SK-N-SH (cell line): ENCODE data around the gene MAP4K5. TPM values are rescaled to one million over a fixed set of nuclear protein-coding genes. Genes with fewer than 3 reads are reported as not detected.

ENCODE experiments used
- CTCF ChIA-PET: fragments of 300-600, 350-600 bp; formaldehyde crosslinking; extraction: SDS; loops from one replicate; lab custom pipeline; 2021; lab: Yijun Ruan, JAX
- POLR2A ChIA-PET: fragments of 350-600 bp; sonication (Branson Sonifier 250); formaldehyde crosslinking; extraction: SDS; loops from one replicate; lab custom pipeline; 2020; ENCODE audit warnings: antibody characterized with exemption, inconsistent platforms; lab: Yijun Ruan, JAX
- DNase-seq: peaks from one replicate; pipeline ENCODE4 v3.0.0; 2012
- H2AFZ ChIP-seq: fragments of 200-600 bp; sonication (generic); 2 replicates; pipeline ENCODE4 v1.8.1; 2016; ENCODE audit warnings: antibody characterized with exemption, mild to moderate bottlenecking, low read depth
- H3F3A ChIP-seq: fragments of 200-600 bp; sonication (generic); replicated peaks from 2 replicates; pipeline ENCODE3; 2016; ENCODE audit warnings: antibody characterized with exemption, mild to moderate bottlenecking; ENCODE audit not compliant: insufficient read depth
- H3K27ac ChIP-seq, 2 experiments: fragments of 200-500 bp in 1 of 2; fragments of 200-600 bp in 1 of 2; sonication (Bioruptor generic) in 1 of 2; sonication (generic), shearing (Covaris generic) in 1 of 2; 2 replicates each; pipeline versions ENCODE4 v1.5.1 to v1.6.1; 2014 to 2016; ENCODE audit warnings: low read depth in 2 of 2, inconsistent platforms in 1 of 2, low read length in 1 of 2, mild to moderate bottlenecking in 1 of 2, mixed read lengths in 1 of 2
- H3K27me3 ChIP-seq: fragments of 200-600 bp; sonication (generic), shearing (Covaris generic); 2 replicates; pipeline ENCODE4 v1.6.1; 2016; ENCODE audit warnings: mixed run types; ENCODE audit not compliant: insufficient read depth
- H3K36me3 ChIP-seq, 2 experiments: fragments of 200-500 bp in 1 of 2; fragments of 200-600 bp in 1 of 2; sonication (Bioruptor generic) in 1 of 2; sonication (generic) in 1 of 2; replicated peaks in 1 of 2; 2 replicates each; pipeline versions ENCODE3 to v1.5.1; 2014 to 2016; ENCODE audit warnings: low read length in 1 of 2, mild to moderate bottlenecking in 1 of 2; ENCODE audit not compliant: insufficient read depth in 2 of 2, control insufficient read depth in 1 of 2
- H3K4me1 ChIP-seq, 2 experiments: fragments of 200-500 bp in 1 of 2; fragments of 200-600 bp in 1 of 2; sonication (Bioruptor generic) in 1 of 2; sonication (generic), shearing (Covaris generic) in 1 of 2; 2 replicates each; pipeline versions ENCODE4 v1.5.1 to v1.6.1; 2014 to 2016; ENCODE audit warnings: low read depth in 1 of 2, low read length in 1 of 2, mixed run types in 1 of 2; ENCODE audit not compliant: insufficient read depth in 2 of 2, control insufficient read depth in 1 of 2
- H3K4me2 ChIP-seq: fragments of 200-600 bp; sonication (generic), shearing (Covaris generic); 2 replicates; pipeline ENCODE4 v1.6.1; 2017; ENCODE audit warnings: mixed run types
- H3K4me3 ChIP-seq, 2 experiments: fragments of 200-500 bp in 1 of 2; fragments of 200-600 bp in 1 of 2; sonication (Bioruptor generic) in 1 of 2; sonication (generic), shearing (Covaris generic) in 1 of 2; 2 replicates each; pipeline versions ENCODE4 v1.5.1 to v1.8.1; 2014 to 2016; ENCODE audit warnings: low read depth in 2 of 2, inconsistent platforms in 1 of 2, low read length in 1 of 2, mild to moderate bottlenecking in 1 of 2, mixed read lengths in 1 of 2, moderate library complexity in 1 of 2
- H3K79me2 ChIP-seq: fragments of 200-600 bp; sonication (generic); 2 replicates; pipeline ENCODE4 v1.8.1; 2017; ENCODE audit warnings: mild to moderate bottlenecking; ENCODE audit not compliant: insufficient read depth
- H3K9ac ChIP-seq: fragments of 200-600 bp; sonication (generic); 2 replicates; pipeline ENCODE4 v1.6.1; 2017; ENCODE audit warnings: mixed run types
- H3K9me2 ChIP-seq: fragments of 200-600 bp; sonication (generic); 2 replicates; pipeline ENCODE4 v1.6.1; 2017; ENCODE audit warnings: mixed run types
- H3K9me3 ChIP-seq: fragments of 200-600 bp; sonication (generic); 2 replicates; pipeline ENCODE4 v1.6.1; 2017; ENCODE audit warnings: mixed run types, mild to moderate bottlenecking, moderate library complexity
- H4K20me1 ChIP-seq: fragments of 200-600 bp; sonication (generic); 2 replicates; pipeline ENCODE4 v1.6.1; 2017; ENCODE audit warnings: mild to moderate bottlenecking, mixed run types; ENCODE audit not compliant: insufficient read depth
- CTCF ChIP-seq: fragments of 200-600 bp; sonication (generic); IDR thresholded peaks from 2 replicates; pipeline ENCODE4 v1.6.1; 2017; ENCODE audit warnings: antibody characterized with exemption, mild to moderate bottlenecking, moderate library complexity
- FOXJ3 ChIP-seq: sonication (generic); formaldehyde crosslinking; IDR thresholded peaks from 2 replicates; pipeline ENCODE4 v1.5.1; 2020; ENCODE audit warnings: mild to moderate bottlenecking, missing genetic modification reagents
- FOXM1 ChIP-seq: IDR thresholded peaks from 2 replicates; pipeline ENCODE4 v1.4.0; 2012; ENCODE audit warnings: low read depth, mild to moderate bottlenecking
- GABPA ChIP-seq: IDR thresholded peaks from 2 replicates; pipeline ENCODE4 v1.4.0; 2012; ENCODE audit warnings: low read depth, mild to moderate bottlenecking
- GATA2 ChIP-seq: sonication (generic); formaldehyde crosslinking; IDR thresholded peaks from 2 replicates; pipeline ENCODE4 v1.5.0; 2020; ENCODE audit warnings: mild to moderate bottlenecking, missing genetic modification reagents
- IRF3 ChIP-seq: fragments of 150-350 bp; IDR thresholded peaks from 2 replicates; pipeline ENCODE4 v1.6.1; 2016; ENCODE audit warnings: mild to moderate bottlenecking, low read depth, low read length
- JUND ChIP-seq: IDR thresholded peaks from 2 replicates; pipeline ENCODE4 v1.4.0; 2012
- NFIC ChIP-seq: IDR thresholded peaks from 2 replicates; pipeline ENCODE4 v1.4.0; 2012; ENCODE audit warnings: borderline replicate concordance
- NRF1 ChIP-seq: IDR thresholded peaks from 2 replicates; pipeline ENCODE4 v1.6.1; 2012; ENCODE audit warnings: low read depth, mild to moderate bottlenecking, low read length
- POLR2AphosphoS5 ChIP-seq: IDR thresholded peaks from 2 replicates; pipeline ENCODE4 v1.6.1; 2012; ENCODE audit warnings: low read depth, low read length
- SIN3A ChIP-seq: IDR thresholded peaks from 2 replicates; pipeline ENCODE4 v1.6.1; 2012; ENCODE audit warnings: low read depth, mild to moderate bottlenecking, low read length, moderate library complexity, borderline replicate concordance
- SMC3 ChIP-seq: IDR thresholded peaks from 2 replicates; pipeline ENCODE4 v1.6.1; 2012; ENCODE audit warnings: low read depth, low read length, improper control_type of control experiment
- TAF1 ChIP-seq: IDR thresholded peaks from 2 replicates; pipeline ENCODE4 v1.6.1; 2012; ENCODE audit warnings: low read depth, mild to moderate bottlenecking, low read length, moderate library complexity, borderline replicate concordance
- TCF12 ChIP-seq: IDR thresholded peaks from 2 replicates; pipeline ENCODE4 v1.4.0; 2012
- TEAD4 ChIP-seq: IDR thresholded peaks from 2 replicates; pipeline ENCODE4 v1.4.0; 2012; ENCODE audit warnings: mild to moderate bottlenecking, borderline replicate concordance; ENCODE audit not compliant: insufficient read depth
- USF1 ChIP-seq: IDR thresholded peaks from 2 replicates; pipeline ENCODE4 v1.4.0; 2012; ENCODE audit warnings: low read depth, borderline replicate concordance
- USF2 ChIP-seq: fragments of 150-350 bp; IDR thresholded peaks from 2 replicates; pipeline ENCODE4 v1.6.1; 2017; ENCODE audit warnings: antibody characterized with exemption, low read length, low read depth, borderline replicate concordance
- ZBTB33 ChIP-seq: IDR thresholded peaks from 2 replicates; pipeline ENCODE4 v1.4.0; 2012; ENCODE audit warnings: low read depth, borderline replicate concordance
- WGBS: methylation state at CpG from one replicate; pipeline ENCODE4 v1.1.6; 2017; ENCODE audit warnings: low lambda C conversion rate; 5-methylcytosine and 5-hydroxymethylcytosine counted together
- polyA plus RNA-seq, 3 experiments: library from polyadenylated mRNA; depleted of rRNA; stranded (reverse); fragments of >200 nt; gene quantifications; 2 replicates each; pipeline ENCODE4 v1.2.3, GENCODE V29; 2012

MAP4K5 gene
- polyA plus RNA-seq, 1 of the 3 experiments (the other 2 are of a cell fraction) = 31.8 TPM

GRCh38 chr14:50541159-50541567 is 8.8 kb upstream of the MAP4K5 start:
- CTCF ChIA-PET = interaction anchor here (0.8 to 1.5 kb wide), 5 partner anchors 17 to 237 kb away, joined by 3 to 6 read pairs (median 3); partner anchors contain the start of gene ATL1
- Histone ChIP-seq H3K4me3 (no peak overlapping the region), H3K4me2 (no peak overlapping the region), H3K9me2 (no peaks in the 10 kb centered on the region), H4K20me1 (no peaks in the 10 kb centered on the region), H3K9me3 (no peaks in the 10 kb centered on the region), H3F3A (no peaks in the 10 kb centered on the region), H3K36me3 (no peaks in the 10 kb centered on the region), H3K79me2 (no peaks in the 10 kb centered on the region), H3K27me3 (no peaks in the 10 kb centered on the region), H3K4me1 (no peaks in the 10 kb centered on the region; a peak in 1 of 4 replicates), H2AFZ (no peak overlapping the region), H3K9ac (no peak overlapping the region), H3K27ac (no peak overlapping the region)
- TF ChIP-seq TAF1 = no peak
- no peak for TF ChIP-seq FOXM1
- TF ChIP-seq GATA2 (CRISPR knock-in tag) = no peak
- no peak for TF ChIP-seq CTCF
- TF ChIP-seq SIN3A = no peak
- no peak for TF ChIP-seq FOXJ3 (CRISPR knock-in tag)
- TF ChIP-seq USF1 = no peak
- TF ChIP-seq USF2 = no peak
- TF ChIP-seq NFIC = no peak
- no peak for TF ChIP-seq JUND
- no peak for TF ChIP-seq IRF3
- TF ChIP-seq POLR2AphosphoS5 = no peak
- TF ChIP-seq NRF1 = no peak
- POLR2A ChIA-PET = interaction anchor here (0.5 kb wide), 1 partner anchor 220 kb away, joined by 3 read pairs; no protein-coding TSS in a partner anchor
- WGBS = 88% methylated on average over 1 of the region's 1 CpG
- DNase-seq = no peak

- CTCF ChIA-PET = interaction anchor here (1.8 to 3.7 kb wide), 5 partner anchors 196 to 239 kb away, joined by 5 to 12 read pairs (median 10); no protein-coding TSS in a partner anchor
- no peak overlapping the region for H3K27ac ChIP-seq
- no peaks in the 10 kb centered on the region for H3K4me1 ChIP-seq
- no peaks in the 10 kb centered on the region for H3K9me2 ChIP-seq
- no peak overlapping the region for H3K4me2 ChIP-seq
- H4K20me1 ChIP-seq = no peaks in the 10 kb centered on the region
- DNase-seq = no peak
- POLR2A ChIA-PET = interaction anchor here (1.5 kb wide), 1 partner anchor 21 kb away, joined by 3 read pairs; the partner anchor contains the start of gene ATL1
- no peak overlapping the region for H2AFZ ChIP-seq
- H3K27me3 ChIP-seq = no peaks in the 10 kb centered on the region
- no peaks in the 10 kb centered on the region for H3K79me2 ChIP-seq
- H3K4me3 ChIP-seq = no peak overlapping the region
- H3K9ac ChIP-seq = no peak overlapping the region
- no peaks in the 10 kb centered on the region for H3F3A ChIP-seq
- H3K9me3 ChIP-seq = no peaks in the 10 kb centered on the region
- no peaks in the 10 kb centered on the region for H3K36me3 ChIP-seq
- TF ChIP-seq TCF12 (no peak), USF2 (no peak), SMC3 (no peak), JUND (no peak), FOXJ3 (CRISPR knock-in tag) (no peak), ZBTB33 (no peak), IRF3 (no peak), GATA2 (CRISPR knock-in tag) (no peak), TEAD4 (no peak), GABPA (no peak)
Observed at GRCh38 chr14:50539051-50539450, 6.7 kb upstream of the MAP4K5 start.
